Measurements from ENCODE around the gene CPNE2.
A peak's percentile ranks its signal among the peaks of the same experiment; 100 is the strongest.
"Not testable (repeated sequence)": the region's sequence is repeated elsewhere in the genome, so short reads cannot be mapped to it uniquely, and the experiment has no call there.

The CPNE2 gene

DNA sequence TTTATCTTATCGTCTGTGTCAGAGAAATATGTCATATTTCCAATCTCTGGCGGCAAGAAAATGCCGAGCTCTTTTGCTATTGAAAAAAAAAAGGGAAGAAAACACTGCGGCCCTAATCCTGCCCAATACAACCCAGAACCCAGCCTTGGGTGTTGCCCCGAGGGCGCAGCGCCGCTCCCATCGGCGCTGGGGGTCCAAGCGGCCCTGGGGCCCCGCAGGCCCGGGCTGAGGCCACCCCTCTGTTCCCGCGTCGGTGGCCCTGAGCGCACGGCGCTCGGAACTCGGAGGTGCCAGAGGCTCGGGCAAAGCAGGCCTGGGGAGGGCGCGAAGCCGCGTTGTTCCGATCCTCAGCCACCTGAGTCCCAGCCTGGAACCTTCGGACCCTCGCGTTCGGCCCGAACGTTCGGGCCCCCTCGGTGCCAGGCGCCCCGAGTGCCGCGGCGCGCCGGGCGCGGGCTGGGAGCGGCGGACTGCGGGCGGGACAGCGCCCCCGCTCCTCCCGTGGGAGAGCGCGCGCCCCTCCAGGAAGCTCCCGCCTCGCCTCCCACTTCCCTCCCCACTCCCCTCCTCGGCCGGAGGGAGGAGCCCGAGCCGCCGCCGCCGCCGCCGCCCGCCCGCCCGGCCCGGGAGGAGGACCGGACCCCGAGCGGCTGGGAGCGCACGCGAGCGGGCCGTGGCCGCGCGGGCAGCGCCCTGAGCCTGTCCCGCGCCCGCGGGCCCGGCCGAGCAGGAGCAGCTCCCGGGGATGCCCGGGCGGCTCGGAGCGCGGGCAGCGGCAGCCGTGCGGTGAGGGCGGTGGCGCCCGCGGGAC, at the start of gene CPNE2:
CPNE2 (plus strand) TSS at position 609 of the 811 bp plus-strand sequence. CDS start 18,160 bp downstream, outside the sequence.
- DNase-seq, result peak; percentile 34

GRCh38 chr16:57043248-57043647, 49.1 kb upstream of the CPNE2 start:
- DNase-seq, result no peak

DNA sequence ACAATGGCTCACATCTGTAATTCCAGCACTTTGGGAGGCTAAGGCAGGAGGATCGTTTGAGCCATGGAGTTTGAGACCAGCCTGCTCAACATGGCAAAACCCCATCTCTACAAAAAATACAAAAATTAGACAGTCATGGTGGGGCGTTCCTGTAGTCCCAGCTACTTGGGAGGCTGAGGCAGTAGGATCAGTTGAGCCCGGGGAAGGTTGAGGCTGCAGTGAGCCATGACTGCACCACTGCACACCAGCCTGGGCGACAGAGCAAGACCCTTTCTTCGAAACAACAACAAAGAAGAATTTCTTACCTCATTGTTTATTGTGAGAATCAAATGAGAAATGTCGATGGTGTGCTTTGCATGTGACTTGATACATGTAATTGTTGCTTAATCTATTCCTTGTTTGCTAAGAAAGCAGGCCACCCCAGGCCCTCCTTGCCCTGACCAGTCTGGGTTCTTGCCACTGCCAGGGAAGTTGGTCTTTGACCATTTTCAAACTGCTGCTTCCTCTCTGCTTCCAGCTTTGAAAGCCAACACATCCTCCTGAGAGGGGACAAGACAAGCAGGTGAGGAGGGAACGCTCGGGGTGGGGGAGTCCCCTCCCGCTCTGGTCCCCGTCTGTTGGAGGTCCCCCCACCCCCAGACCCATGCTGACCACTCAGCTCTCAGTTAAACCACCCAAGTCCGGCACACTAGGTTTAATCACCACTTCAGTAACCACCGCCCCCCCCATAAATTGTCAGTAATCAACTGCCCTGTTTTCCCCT, 47.3 kb upstream of the CPNE2 start:
- DNase-seq, result no peak

DNA sequence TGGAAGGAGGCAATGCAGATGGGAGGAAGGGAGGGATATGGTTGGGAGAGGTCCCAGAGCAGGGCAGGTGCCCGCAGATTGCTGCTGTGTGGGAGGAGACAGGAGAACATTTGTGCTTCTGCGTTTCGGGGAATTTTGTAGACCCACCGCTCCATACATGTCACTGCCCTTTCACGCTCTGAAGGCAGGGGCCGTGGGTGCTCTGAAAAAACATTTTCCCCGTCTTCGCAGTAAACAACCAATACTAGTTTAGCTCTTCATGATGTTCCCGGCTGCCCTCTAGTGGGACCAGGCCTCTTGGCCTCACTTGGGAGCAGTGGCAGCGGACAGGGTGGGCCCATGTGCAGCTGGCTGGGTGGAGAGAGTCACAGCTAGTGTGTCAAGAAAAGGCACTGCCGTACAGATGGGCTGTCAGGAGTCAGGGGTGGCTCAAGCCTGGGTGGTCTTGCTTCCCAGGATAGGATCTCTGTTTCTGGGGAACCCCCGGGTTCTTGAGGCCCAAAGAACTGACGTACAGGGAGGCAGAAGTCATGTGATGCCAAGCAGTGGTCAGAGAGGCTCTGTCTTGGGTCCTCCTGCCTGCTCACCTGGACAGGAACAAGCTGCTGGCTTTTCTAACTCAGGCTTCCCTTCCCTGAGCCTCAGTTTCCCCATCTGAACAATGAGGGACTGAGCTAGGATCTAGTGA, 46.5 kb upstream of the CPNE2 start:
- DNase-seq, result no peak

- no peak for DNase-seq
These were observed 44.3 kb upstream of the CPNE2 start for GRCh38 chr16:57048095-57048494.

DNA sequence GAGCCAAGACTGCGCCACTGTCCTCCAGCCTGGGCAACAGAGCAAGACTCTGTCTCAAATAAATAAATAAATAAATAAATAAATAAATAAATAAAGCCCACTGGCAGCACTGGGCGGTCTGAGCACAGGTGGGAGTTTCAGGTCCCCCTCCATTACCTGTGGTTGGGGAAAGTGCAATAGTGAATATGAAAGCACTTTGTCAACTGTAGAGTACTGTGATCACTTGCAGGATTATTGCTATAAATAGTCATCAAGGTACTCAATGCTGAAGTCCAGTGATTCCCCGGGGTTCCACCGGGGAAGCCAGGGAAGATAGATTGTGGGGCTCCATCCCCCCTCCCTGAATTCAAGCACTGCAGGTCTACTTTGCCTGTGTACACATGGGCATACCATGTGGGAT, 42.7 kb upstream of the CPNE2 start:
- no peak for DNase-seq

DNA sequence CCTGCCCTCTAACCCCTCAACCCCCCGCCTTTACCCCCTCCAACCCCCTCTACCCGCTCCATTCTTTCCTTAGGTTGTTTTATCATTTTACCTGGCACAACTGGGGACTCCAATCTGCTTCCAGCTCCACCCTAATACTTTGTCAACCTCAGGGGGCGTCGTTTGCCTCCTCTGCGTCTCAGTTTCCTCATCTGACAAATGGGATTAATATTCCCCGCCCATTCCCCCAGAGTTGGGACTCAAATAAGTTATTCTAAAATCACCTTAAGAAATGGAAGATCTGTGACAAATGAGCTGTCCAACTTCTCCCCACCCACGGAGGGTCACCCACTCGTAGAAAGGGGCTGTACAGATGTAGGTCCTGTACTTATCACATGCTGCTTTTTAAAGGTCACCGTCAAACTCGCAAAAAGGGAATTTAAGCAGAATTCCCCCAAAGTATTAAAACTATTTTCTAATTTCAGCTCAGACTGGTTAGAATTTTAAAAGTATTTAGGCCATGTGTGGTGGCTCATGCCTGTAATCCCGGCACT, 40.6 kb upstream of the CPNE2 start:
- no peak for DNase-seq

DNA sequence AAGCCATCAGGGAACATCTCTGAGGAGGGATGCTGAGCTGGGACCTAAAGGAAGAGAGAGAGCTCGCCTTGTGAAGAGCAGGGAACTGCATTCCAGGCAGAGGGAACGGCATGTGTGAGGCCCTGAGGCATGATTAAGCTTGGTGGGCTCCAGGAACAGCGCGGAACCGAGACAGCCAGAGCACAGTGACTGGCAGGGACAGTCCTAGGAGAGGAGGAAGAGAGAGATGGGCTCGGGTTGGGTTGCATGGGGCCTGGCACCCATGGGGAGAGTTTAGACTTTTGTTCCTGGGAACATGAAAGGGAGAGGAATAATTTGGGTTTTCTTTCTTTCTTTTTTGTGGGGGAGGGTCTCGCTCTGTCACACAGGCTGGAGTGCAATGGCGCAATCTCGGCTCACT, 39.2 kb upstream of the CPNE2 start:
- no peak for DNase-seq

DNA sequence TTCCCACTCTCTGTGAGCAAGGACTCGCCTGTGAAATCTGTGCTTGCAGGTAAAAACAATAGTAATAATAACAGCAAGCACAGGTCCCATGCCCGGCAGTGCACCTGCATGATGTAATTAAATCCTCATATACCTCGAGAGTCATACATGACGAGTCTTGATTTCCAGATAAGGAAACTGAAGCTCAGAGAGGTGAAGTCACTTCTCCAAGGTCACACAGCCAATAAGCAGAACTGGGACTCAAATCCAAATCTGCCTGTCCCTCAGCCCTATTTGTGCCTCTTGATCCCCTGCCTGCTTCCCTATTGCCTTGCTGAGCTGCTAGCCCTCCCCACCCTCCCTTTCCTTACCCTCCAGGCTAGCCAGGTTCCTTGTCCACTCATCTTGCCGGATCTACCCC, 38.0 kb upstream of the CPNE2 start:
- DNase-seq, result no peak

DNA sequence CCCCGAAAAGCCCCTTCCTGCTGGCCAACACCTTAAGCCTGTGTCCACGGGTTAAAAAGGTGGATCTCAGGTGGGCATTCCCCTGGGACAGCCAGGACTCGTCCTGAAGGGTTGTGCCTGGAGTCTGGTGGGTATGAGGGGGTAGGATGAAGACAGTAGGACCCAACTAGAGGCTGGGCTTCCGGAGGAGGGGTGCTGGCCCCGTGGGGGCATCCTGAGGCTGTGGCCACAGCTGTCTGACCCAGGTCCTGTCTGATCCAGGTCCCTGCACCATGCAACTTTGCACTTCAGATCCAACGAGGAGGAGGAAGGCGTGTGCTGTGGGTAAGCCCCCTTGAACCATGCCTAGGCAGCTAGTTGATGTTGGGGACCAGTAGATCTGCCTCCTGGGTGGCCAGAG, 37.6 kb upstream of the CPNE2 start:
- DNase-seq, result no peak

DNA sequence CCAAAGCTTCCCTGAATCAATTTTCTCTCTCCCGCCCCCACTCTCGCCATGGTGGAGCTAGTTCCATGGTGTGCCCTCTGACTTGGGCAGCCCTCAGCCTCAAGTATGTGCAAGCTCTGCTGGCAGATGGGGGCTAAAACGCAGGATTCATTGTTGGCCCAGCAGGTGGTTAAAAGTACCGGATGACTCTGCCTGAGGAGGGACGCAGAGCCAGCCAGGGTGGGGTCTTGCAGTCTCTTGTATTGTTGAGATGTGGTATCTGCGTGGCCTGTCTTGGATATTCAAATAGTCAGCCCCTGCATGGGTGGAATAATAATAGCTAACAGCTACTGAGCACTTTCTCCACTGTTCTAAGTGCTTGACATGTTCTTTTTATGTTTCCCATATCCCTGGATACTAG, 36.7 kb upstream of the CPNE2 start:
- DNase-seq, result no peak

DNA sequence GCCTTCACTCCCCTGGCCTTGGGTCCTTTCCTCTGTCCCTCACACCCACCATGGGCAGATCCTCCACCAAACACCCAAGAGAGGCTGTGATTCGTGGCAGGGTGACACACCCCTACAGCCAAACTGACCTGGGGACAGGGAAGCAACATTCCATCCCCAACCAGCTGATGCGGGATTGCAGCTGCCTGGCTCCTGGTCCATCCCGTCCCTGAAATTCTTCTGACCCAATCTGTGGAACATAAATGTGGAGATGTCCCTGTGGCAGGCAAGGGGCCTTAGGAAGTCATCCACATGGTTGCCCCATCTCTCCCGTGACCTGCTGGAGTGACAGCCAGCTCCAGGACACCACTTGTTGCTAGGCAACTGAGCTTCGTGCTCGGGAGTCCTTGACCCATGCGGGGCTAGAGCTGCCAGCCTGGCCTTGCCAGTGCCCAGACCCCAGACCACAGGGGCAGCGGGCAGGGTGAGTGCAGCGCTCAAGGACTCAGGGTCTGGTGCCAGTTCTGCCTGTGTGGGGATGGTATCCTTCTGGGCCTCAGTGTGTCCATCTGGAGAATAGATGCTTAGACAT, 34.0 kb upstream of the CPNE2 start:
- DNase-seq, result no peak

DNA sequence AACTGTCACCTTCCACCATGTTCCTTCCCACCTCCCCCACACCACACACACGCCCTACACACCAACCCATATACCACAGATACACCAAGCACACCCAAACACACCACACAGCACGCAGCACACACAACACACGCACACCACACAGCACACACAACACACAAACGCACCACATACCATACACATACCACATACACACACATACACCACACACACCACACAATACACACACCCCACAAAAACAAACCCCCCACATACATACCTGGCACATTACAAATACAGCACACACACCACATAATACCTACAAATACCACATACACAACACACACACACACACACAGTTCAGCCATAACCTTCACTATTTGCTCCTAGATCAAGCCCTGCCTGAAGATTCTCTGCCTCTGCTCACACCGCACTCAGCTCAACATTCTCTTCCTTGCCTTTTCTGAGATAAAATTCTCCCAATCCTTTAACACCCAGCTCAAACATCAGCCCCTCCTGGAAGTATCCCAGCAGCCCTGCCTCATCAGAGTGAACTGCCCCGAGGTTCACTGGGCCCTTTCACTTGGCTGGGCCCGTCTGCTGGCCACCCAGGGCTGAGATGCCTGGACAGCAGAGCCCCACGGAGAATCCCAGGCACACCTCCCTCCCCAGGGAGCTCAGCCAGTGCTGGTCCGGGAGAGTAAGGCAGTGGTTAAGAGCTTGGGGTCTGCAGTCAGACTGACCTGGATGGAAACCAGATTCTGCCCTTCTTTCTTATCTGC, 31.9 kb upstream of the CPNE2 start:
- DNase-seq, result no peak

- DNase-seq, result peak; percentile 81
These were observed 31.1 kb upstream of the CPNE2 start for GRCh38 chr16:57061084-57061905.

DNA sequence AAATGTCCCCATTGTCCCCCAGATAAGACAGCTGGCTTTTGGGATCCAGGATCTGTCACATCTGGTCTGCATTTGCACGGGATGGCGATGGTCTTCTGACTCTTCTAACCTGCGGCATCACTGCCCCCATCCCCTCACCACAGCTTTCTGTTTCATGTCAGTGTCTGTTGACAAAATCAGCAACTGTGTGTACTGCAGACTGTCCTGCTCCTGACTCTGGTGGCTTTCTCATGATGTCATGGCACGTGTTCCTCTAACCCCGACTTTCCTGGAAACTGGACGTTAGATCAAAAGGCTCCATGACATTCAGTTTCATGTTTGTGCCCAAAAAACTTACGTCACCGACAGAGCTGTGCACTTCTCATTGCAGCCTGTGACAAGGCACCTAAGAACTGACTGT, 30.1 kb upstream of the CPNE2 start:
- DNase-seq, result peak; percentile 79

DNA sequence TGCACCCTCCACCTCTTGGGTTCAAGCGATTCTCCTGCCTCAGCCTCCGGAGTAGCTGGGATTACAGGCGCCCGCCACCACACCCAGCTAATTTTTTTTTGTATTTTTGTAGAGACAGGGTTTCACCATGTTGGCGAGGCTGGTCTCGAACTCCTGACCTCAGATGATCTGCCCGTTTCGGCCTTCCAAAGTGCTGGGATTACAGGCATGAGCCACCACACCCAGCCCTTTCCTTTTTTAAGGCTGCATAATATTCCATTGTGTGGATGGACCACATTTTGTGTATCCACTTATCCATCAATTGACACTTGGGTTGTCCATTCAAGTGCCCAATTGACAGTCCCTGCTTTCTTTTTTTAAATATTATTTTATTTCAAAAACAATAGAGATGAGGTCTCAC, 29.2 kb upstream of the CPNE2 start:
- DNase-seq, result not testable (repeated sequence)

DNA sequence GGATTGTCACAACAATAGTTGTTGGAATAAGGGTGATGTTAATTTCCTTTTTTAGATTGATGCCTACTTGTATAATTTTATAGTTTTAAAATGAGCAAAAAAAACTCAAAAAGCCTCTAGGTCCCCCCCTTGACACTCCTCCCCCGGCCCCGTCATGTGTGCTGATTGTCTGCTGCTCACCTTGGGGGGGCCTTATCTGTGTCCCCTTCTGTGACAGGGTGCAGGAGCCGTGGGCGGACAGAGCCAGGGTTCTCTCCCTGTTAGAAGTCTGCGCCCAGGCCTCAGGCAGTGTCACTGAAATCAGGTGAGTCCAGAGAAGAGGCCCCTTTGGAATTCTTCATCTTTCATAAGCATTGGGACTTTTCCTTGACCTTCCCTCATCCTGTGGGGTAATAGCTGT, 27.4 kb upstream of the CPNE2 start:
- DNase-seq, result no peak

DNA sequence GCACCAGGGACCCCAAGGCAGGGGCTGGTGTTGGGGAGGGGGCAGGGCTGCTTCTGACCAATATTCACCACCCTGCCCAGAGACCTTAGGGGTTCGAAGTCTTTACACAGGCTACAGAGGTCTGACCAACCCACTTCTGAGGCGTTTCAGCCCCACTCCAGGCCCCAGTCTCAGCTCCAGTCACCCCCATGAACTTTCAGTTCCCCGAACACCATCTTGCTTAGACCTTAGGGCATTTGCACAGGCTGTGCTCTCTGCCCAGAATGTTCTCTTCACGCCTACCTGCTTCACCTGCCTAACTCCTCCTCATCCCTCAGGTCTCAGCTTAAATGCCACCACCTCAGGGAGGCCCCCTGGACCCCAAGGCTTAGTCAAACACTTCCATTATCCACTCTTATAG, 25.8 kb upstream of the CPNE2 start:
- no peak for DNase-seq

- no peak for DNase-seq
These were observed 25.0 kb upstream of the CPNE2 start for GRCh38 chr16:57067347-57067746.

DNA sequence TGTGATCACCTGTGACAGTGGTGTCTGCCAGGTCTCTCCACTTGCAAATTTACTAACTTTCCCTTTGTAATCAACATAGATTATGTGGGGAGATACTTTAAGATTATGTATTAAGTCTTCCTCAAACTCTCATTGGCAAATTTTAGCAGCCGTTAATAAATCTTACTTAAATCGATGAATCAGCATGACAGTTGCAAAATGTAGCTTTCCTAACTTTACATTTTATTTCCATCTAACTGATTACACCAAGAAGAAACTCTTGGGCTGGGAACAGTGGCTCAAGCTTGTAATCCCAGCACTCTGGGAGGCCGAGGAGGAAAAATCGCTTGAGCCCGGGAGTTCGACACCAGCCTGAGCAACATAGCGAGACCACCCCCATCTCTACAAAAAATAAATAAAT, 23.3 kb upstream of the CPNE2 start:
- no peak for DNase-seq

- no peak for DNase-seq
These were observed 22.6 kb upstream of the CPNE2 start for GRCh38 chr16:57069635-57070370.

All from GF-D8 (cell line).